Stimulated activated CD8-positive, alpha-beta memory T cell treated with anti-CD3 and anti-CD28 coated beads, Interleukin-12 subunit alpha, Interleukin-12 subunit beta, amount 100 ng/mL, for 24 hours (primary cell): ENCODE results near the gene RIN1.
"Not testable (repeated sequence)": the region's sequence is repeated elsewhere in the genome, so short reads cannot be mapped to it uniquely, and the experiment has no call there.

Source experiments
- DNase-seq: peaks from one replicate; pipeline ENCODE4 v3.0.0-alpha.2; 2020; ENCODE audit errors: extremely low read depth

The RIN1 gene

DNA sequence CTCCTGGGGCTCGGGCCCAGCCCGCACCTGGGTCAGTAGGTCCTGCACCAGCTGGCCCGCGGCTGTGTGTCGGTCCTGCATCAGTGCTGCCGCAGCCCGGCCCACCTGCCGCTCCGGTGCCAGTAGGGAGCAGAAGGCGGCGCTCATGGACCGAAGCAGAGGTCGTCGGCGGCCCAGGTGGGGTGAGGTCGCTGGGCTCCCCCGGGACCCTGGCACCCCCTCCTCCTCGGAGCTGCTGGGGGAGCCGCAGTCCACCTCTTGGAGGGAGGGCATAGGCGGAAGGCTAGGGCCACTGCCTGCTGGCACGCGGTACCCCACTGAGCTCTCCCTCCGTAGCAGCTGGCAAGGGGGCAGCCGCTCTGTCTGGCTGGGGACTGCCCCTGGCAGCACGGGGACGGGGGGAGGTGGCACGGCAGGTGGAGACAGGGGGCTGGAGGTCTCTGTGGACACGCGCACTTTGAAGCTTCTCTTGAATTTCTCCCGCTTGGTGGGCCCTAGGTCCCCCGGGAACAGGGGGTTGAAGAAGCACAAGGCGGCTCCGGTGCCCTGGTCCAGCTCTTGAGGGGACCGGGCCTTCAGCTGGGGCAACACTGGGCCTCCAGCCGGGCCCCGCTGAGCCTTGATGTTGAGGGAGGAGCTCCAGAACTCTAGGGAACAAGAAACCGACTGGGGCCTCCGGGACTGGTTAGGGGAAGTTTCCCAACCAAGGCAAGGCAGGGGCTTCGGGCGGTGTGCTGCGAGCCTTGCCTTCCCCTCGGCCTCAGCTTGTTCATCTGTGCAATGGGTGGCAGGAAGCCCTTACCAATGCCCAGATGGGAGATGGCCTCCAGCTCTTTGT is 1.4 kb downstream of the RIN1 start:
- DNase-seq: no peak

DNA sequence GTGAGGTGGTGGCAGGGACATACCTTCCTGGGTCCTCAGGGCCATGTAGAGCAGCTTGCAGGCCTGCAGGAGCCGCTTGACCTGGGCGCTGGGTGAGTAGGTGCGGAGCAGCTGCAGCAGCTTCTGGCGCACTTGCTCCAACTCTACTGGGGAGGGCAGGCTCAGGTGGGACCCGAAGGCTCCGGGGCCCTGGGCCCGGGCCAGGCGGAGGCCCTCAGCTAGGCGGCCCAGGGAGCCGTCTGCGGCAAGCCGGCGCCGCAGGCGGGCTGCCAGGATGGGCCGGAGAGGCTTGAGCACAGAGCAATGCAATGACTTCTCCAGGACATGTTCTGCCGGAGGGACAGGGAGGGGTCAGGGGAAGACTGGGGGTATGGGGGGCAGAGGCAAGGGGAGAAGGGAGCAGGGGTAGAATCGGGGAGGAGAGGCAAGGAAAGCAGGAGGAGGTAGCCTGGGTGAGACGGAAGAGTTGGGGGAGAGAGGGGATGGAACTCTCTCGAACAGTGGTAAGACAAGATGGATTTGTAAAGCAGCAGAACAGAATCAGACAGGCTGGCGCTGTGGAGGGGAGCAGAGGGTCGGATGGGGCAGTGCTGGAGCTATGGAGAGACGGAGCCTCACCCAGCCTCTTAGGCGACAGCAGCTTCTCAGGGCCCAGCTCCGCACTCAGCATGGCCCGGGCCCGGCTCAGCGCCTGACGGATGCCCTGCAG is 2.2 kb downstream of the RIN1 start:
- DNase-seq: no peak

DNA sequence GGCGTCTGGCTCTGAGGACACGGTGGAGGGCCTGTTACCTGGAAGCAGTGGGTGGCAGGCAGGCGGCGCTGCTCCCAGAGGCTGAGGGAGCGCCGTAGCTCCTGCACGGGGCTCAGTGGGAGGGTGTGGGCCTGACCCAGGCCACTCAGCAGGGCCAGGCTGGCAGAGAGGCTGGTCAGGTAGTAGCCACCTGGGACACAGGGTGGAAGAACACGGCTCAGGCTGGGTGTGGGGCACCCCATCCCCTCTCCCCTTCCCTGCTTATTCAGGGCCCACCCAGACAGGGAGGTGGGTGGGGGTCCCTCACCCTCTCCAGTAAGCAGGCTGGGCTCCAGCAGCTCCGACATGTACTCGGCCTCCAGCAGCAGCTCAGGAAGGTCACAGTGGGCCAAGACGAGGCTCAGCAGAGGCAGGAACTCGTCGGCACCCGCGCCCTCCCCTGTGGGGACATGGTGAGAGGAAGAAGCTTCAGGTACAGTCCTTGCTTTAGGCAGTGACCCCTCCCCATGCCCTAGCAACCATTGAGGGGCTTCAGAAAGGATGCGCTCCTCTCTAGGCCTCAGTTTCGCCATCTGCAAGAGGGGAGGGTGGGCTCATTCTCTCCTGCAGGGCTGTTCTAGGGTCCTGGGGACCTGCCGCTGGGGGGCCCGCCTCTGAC is 2.9 kb downstream of the RIN1 start:
- no peak for DNase-seq

DNA sequence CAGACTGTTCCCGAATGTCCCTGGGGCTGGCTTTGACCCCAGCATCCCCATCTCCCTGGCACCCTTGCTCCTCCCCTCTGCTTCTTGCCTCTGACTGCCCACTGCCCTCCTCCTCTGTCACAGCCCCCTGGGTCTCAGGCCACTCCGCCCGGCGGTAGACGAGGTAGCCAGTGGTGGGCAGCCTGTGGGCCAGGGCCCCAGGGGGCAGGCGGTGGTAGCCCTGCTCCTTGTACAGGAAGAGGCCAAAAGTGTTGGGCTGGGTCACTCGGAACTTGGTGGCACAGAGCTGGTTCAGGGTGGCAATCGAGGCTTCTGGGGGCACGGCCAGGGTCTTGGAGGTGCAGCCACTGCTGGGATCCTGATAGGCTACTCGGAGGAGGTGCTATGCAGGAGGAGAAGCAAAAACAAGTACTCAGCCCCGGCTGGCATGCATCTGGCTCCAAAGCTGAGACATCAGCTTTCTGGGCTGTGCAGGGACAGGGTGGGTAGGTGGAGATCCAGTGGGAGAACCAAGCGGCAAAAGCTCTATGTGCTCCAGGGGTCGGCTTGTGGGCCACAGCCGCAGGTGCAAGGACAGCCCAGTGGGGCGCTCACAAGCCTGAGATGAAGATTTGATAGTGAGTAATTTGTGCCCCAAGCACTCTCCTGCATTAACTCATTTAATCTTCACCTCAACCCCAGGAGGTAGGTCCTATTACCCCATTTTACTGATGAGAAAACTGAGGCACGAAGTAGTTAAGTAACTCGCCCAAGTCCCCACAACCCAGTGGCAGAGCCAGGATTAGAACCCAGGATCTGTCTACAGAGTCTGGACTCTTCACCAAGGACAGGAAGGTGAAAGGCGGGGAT is 3.6 kb downstream of the RIN1 start:
- no peak for DNase-seq

DNA sequence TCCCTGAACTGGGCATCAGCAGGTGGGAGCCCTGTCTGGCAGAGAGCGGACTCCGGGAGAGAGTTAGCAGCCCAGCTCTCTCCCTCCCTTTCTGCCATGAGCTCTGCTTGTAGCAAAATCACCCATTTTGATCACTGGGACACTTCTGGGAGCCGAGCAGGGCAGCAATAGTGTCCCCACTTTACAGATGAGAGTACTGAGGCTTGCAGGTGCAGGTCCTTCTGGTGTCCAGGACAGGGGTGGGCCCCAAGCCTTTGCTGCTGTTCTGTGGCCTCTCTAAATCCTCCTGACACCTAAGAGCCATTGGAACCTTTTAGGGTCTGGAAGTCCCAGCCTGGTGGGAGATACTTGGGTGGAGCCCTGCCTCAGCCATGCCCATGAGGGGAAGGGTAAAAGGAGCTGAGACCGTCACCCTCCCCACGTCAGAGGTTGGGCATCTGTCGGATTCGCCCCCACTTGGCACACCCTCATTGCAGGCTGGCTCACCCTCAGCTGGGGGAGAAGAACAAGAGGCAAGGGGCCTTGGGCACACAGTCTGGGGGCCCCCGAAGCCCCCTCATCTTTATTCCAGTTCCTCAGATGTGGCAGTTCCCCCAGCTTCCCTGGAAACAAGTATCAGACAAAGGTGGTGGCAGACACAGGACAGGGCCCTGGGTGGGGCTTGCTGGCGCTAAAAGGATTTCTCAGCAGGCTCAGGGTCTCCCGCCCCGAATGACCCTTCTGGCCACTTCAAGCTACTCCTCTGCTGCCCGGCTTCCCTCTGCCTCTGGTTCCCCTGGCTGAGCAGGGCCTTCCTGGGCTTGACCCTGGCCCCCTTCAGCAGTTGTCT is 4.5 kb downstream of the RIN1 start:
- DNase-seq: no peak

DNA sequence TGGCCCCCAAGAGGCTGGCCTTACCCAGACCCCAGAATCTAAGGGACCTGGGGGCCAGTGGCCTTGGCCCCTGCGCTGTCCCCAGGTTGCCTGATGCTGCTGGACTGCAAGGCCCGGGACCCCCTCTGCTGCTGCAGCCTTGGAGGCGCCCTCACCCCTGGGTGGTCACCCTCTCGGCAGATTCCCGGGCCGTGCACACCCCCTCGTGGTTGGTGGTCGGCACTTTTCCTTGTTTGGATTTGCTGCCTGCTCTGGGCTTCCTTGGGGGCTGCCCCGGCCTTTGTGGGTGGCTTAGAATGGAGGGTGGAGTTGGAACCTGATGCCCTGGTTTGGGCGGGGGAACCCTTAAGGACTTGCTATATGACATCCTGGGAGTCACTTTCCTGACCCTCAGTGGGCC is 5.3 kb downstream of the RIN1 start:
- DNase-seq: no peak

DNA sequence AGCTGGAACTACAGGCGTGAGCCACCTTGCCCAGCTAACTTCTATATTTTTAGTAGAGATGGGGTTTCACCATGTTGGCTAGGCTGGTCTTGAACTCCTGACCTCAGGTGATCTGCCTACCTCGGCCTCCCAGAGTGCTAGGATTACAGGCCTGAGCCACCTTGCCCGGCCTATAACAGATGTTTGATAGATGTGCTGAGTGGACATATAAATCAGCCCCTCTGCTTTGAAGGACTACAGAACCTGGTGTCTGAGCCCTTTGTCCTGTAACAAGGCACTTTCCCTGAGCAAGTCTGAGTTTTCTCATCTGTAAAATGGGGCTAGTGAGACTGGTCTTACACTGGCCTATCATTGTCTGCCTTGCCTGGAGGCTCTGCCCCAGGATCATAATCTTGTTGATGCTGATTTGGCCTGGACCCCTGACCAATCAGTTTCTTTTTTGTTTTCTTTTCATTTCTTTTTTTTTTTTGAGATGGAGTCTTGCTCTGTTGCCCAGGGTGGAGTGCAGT is 7.0 kb downstream of the RIN1 start:
- DNase-seq: no peak

DNA sequence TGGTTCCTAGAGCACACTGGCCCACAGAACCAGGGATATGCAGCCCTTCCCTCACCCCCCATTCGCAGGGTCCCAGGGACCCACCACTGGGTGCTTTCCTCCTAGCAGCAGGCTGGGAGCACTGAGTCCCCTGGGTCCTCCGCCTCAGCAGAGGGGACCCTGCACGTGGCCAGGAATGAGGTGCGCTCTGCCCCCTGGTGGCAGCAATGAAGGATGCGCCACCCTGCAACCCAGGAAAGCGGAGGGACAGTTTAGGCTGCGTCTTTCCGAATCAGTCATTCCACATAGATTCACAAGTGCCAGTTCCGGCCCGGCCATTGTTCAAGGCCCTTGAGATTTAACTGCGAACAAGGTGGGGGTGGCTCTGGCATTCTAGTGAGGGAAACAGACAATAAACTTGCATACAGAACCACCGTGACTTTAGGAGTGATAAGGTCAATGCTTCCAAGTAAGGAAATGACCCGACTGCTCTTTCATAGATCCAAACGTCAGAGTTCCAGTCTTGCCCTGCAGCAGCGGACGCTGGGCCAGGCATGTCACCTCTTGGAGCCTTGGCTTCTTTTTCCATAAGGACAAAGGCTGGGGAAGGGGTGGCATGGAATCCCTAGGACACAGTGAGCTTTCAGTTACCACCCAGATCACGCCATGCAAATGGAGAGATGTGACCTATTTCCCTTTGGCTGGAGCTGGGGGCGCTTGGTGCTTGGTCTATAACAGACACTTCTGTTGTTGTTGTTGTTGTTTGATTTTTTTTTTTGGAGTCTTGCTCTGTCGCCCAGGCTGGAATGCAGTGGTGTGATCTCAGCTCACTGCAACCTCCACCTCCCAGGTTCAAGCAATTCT is 7.7 kb downstream of the RIN1 start:
- DNase-seq: peak; percentile 48

DNA sequence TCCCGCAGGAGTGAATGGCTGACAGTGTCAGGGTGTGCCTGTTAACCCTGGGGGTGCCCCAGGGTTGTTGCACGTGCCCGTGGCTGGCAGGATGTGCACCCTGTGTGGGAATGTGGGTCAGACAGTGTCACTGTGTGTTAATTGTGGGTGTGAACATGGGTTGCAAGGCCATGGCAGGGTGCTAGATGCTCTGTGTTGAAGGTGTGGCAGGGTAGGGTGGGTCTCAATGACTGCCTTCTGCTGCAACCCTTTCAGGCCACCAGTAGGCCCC is 8.3 kb downstream of the RIN1 start:
- no peak for DNase-seq

DNA sequence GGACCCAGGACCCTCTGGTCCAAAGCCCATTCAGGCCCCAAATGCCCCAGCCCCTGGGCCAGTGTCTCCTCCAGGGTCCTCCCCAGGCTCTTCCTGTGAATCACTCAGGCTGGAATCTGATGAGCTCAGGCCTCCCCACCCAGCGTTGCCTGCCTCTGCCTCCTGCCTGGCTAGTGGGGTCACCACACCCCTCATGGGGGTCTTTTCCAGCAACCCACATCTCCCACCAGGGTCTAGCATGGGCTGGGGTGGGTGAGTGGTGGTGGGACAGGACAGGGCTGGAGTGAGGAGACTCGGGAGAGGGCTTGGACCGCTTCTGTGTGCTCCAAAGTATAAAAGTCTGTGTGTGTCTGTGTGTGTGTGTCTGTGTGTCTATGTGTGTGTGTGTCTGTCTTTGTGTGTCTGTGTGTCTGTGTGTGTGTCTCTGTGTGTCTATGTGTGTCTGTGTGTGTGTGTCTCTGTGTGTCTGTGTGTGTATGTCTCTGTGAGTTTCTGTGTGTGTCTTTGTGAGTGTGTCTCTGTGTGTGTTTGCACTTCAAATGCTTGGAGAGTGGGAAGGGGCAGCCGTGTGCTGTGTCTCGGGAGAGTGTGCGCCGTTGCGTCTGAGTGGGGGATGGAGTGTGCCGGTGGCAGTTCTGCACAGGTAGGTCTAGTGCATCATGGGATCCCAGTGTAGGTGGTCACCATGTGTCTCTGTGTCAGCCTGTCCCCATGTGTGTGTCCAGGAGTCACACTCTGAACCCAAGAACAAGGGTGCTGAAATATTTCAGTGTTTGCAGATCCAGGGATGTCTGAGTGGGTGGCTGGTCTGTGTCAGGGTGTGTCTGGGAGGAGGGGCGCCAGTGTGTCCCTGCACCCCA is 8.8 kb downstream of the RIN1 start:
- no peak for DNase-seq

DNA sequence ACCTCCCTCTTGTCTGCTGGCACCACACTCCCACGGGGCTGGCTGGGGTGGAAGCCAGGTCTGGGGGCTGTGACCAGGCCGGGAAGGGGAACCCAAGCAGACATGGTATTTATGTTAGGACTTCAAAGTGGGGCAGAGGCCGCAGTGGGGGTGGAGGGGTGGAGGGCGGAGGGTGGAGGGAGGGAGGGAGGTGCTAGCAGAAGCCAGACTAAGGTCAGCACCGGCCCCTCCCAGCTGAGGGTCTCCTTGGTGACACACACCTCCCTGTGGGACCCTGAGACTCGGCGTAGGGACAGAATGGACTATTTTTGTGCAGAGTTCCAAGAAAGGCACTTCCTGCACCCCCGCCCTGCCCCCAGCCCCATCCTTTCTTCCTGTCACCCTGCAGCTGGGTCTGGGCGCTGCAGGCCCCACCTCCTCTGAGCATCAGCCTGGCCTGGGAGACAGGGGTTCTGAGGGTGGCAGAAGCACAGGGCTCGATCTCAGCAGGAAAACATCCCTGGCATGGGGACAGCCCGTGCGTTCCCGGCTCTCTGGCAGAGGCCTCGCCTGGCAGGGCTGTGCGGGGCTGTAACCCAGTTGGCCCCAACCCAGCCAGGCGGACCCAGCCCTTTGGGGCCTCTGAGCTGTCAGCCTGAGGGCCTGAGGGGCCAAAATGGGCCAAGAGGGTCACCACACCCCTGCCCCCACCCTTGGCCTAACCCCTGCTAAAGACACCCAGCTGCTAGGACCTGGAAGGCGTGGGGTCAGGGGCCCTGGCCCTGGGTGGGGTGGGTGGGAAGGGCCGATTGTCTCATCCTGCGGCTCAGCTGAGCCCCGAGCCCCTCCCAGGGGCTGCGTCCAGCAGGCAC is 9.7 kb downstream of the RIN1 start:
- DNase-seq: no peak

DNA sequence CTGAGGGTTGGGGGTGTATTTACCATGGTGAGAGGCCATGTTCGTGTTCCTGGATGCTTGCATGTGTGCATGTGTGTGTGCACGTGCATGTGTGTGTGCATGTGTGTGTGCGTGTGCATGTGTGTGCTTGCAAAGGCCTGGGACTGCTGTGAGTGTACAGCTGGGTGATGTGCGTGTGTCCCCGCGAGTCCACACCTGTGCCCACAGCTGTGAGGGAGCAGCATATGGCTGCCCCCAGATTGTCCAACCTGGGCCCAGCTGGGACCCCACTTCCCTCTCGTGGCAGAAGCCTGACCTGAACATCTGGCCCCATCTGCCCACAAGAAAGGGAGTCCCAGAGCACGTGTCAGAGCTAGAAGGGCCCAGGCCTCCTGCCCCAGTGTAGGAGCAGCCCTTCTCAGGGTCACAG is 11.0 kb downstream of the RIN1 start:
- DNase-seq: no peak

DNA sequence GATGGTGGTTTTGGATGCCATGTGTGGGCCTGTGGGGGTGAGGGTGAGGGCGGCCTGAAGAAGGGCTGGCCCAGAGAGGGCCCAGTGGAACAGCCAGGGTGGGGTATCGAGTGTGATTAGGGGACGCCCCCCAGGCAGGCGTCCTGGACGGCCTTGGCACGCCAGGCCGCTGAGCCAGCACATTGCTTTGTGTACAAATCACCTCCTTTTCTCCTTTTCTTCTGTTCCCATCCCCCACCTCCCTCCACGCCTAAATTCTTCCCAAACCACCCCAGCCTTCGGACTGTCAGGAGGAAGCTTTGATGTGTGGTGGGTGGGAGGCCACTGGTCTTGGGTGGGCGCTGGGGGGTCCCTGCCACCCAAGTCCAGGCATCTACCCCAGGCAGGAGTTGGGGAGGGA is 11.6 kb downstream of the RIN1 start:
- DNase-seq: no peak

DNA sequence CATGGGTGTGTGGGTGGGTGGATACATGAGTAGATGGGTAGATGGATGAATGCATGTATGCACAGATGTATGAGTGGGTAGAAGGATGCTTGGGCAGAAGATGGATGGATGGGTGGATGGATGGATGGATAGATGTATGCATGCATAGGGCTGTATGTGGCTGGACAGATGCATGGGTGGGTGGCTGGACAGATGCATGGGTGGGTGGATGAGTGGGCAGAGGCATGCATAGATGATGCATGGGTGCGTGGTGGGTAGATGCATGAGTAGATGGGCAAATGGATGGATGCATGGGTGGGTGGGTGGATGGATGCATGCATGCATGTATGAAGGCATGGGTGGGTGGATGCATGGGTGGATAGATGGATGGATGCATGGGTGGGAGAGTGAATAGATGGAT is 12.6 kb downstream of the RIN1 start:
- no peak for DNase-seq

DNA sequence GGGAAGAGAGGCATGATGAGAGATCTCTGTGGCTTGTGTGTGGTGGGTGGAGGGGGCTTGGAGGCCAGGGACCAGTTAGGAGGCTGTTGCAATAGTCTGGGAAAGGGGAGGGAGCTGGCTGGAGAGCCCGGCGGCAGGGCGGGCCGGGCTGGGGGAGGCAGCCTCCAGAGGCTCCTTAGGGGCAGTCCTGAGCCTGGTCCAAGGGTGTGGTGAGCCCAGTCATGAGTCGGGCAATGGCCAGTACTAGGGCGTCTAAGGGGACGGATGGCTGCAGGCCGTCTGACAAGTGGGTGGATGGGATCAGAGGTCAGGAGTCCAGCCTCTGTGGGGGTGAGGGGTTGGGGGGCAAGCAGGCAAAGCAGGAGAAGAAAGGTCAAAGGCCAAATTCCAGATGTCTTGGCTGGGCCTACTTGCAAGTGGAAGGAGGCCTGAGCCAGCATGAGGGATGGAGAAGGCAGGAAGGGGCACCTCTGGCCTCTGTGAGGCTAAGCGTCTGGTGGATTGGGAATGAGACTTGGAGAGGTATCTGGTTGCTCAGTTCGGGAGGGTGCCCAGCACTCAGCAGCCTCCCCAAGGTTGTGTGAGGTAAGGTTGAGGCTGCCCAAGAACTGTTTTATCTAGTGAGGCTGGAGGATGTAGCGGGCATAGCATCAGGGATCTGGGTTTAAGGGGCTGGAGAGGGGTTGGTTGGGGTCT is 13.4 kb downstream of the RIN1 start:
- no peak for DNase-seq

DNA sequence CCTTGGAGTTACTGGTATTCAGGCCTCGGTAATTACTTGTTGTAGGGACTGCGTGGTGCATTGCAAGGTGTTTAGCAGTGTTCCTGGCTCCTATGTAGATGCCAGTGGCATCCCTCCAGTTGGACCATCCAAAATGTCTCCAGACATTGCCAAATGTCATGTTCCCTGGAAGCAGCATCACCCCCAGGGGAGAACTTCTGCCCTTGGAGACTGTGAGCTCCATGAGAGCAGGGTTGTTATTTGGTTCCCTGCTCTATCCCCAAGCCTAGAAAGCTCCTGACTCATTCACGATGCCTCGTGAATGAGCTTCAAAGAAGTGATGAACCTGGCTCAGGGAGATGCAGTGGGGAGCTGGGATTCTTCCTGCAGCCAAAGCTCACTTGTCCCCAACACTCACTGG is 14.6 kb downstream of the RIN1 start:
- no peak for DNase-seq

DNA sequence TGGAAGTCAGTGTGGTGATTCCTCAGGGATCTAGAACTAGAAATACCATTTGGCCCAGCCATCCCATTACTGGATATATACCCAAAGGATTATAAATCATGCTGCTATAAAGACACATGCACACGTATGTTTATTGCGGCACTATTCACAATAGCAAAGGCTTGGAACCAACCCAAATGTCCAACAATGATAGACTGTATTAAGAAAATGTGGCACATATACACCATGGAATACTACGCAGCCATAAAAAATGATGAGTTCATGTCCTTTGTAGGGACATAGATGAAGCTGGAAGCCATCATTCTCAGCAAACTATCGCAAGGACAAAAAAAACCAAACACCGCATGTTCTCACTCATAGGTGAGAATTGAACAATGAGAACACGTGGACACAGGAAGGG is 15.5 kb downstream of the RIN1 start:
- DNase-seq: not testable (repeated sequence)

DNA sequence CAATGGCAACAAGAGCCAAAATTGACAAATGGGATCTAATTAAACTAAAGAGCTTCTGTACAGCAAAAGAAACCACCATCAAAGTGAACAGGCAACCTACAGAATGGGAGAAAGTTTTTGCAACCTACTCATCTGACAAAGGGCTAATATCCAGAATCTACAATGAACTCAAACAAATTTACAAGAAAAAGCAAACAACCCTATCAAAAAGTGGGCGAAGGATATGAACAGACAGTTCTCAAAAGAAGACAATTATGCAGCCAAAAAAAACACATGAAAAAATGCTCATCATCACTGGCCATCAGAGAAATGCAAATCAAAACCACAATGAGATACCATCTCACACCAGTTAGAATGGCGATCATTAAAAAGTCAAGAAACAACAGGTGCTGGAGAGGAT is 15.9 kb downstream of the RIN1 start:
- DNase-seq: not testable (repeated sequence)
